GM21717 (cell line): ENCODE data around the gene KCP.

Experiments
- ATAC-seq: cut with Tn5 transposase; IDR thresholded peaks from one replicate; pipeline ENCODE4 v1.9.1; 2021; ENCODE audit warnings: mild to moderate bottlenecking, moderate library complexity; ENCODE audit not compliant: unreplicated experiment

KCP gene

GRCh38 chr7:128829391-128830166 is 80.9 kb downstream of the KCP start:
- no peak for ATAC-seq

GRCh38 chr7:128827971-128828711 is 82.4 kb downstream of the KCP start:
- no peak for ATAC-seq

- no peak for ATAC-seq
Observed at GRCh38 chr7:128827248-128827958, 83.1 kb downstream of the KCP start.

GRCh38 chr7:128826916-128827247 is 83.6 kb downstream of the KCP start:
- ATAC-seq, result no peak
